ENCODE data around the gene TGIF2.

DNA sequence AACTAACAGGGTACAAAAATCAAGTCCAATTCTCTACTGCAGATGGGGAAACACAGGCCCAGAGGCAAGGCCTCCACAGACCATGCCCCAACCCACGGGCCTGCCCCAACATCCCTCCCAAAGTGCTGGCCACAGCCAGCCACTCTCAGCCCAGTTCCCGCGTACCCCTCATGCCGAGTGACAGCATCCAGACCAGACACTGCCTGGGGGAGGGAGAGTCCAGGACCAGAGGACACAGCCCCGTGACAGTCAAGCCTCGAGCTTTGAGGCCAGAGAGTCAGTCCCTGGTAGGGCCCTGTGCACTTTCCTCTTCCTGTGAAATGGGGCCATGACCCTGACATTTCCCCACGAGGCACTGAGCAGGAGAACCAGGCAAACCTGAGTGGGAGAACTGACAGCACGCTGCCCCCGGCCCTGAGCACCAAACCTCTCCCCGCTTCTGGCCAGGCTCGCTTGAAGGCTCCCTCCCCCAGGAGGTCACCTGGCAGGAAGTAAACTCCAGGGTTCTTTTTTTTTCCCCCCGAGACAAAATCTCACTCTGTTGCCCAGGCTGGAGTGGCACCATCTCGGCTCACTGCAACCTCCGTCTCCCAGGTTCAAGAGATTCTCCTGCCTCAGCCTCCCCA is 27.2 kb upstream of the TGIF2 start:
- TF ChIP-seq POLR2A (IDR thresholded peaks at IDR 0.05; ENCODE audit: low read depth, low read length) (no peak), POLR2AphosphoS5 (IDR thresholded peaks at IDR 0.05; ENCODE audit: low read depth, low read length) (no peak)

Measured in GM12892 (cell line).